Effector memory CD4-positive, alpha-beta T cell (primary cell): ENCODE measurements around the gene RGS9.
A peak's percentile ranks its signal among the peaks of the same experiment; 100 is the strongest.
"Not testable (repeated sequence)": the region's sequence is repeated elsewhere in the genome, so short reads cannot be mapped to it uniquely, and the experiment has no call there.

Experiments used
- DNase-seq, 3 donors: peaks; one replicate each; pipeline ENCODE4 v3.0.0-alpha.2; 2020
- H3K27ac ChIP-seq: 2 replicates; pipeline ENCODE4 v1.7.0; 2013; ENCODE audit warnings: mild to moderate bottlenecking, low read length, moderate library complexity; ENCODE audit not compliant: insufficient read depth, poor library complexity, severe bottlenecking
- H3K27me3 ChIP-seq: replicated peaks from 2 replicates; pipeline ENCODE4 v1.7.0; 2013; ENCODE audit warnings: mild to moderate bottlenecking, low read length; ENCODE audit not compliant: insufficient read depth, control insufficient read depth, poor library complexity, severe bottlenecking
- H3K36me3 ChIP-seq: 2 replicates; pipeline ENCODE4 v1.7.0; 2013; ENCODE audit warnings: mild to moderate bottlenecking, low read length, moderate library complexity; ENCODE audit not compliant: control insufficient read depth, insufficient read depth
- H3K4me1 ChIP-seq: 2 replicates; pipeline ENCODE4 v1.7.0; 2013; ENCODE audit warnings: low read length, mild to moderate bottlenecking; ENCODE audit not compliant: control insufficient read depth, insufficient read depth, poor library complexity, severe bottlenecking
- H3K4me3 ChIP-seq: 2 replicates; pipeline ENCODE4 v1.7.0; 2013; ENCODE audit warnings: low read length, low read depth, mild to moderate bottlenecking; ENCODE audit not compliant: insufficient read depth, poor library complexity, severe bottlenecking
- H3K9me3 ChIP-seq: 2 replicates; pipeline ENCODE4 v1.7.0; 2013; ENCODE audit warnings: mild to moderate bottlenecking, low read length, moderate library complexity; ENCODE audit not compliant: control insufficient read depth

The RGS9 gene

GRCh38 chr17:65180752-65181236 is 43.6 kb downstream of the RGS9 start:
- not testable (repeated sequence) for H3K27ac ChIP-seq, H3K27me3 ChIP-seq

GRCh38 chr17:65181237-65182061 is 44.3 kb downstream of the RGS9 start:
- DNase-seq: no peak
- no peaks in the 10 kb centered on the region for H3K27me3 ChIP-seq
- H3K36me3 ChIP-seq: no peaks in the 10 kb centered on the region
- H3K9me3 ChIP-seq: no peaks in the 10 kb centered on the region
- peaks cover 39% of the 10 kb centered on the region for H3K4me1 ChIP-seq
- H3K27ac ChIP-seq: peak overlapping the region; percentile 34
- no peak overlapping the region for H3K4me3 ChIP-seq

More at GRCh38 chr17:65180752-65181236, 43.6 kb downstream of the RGS9 start:
- H3K9me3 ChIP-seq, H3K36me3 ChIP-seq, DNase-seq, H3K4me3 ChIP-seq: not testable (repeated sequence)
- peaks cover 39% of the 10 kb centered on the region for H3K4me1 ChIP-seq

- DNase-seq: no peak
- Histone ChIP-seq H3K9me3 (no peaks in the 10 kb centered on the region), H3K27me3 (no peaks in the 10 kb centered on the region), H3K27ac (no peak overlapping the region), H3K36me3 (no peaks in the 10 kb centered on the region), H3K4me3 (no peak overlapping the region), H3K4me1 (peaks cover 39% of the 10 kb centered on the region)
These were observed 45.1 kb downstream of the RGS9 start for GRCh38 chr17:65182233-65182632.

GRCh38 chr17:65183736-65184135 is 46.6 kb downstream of the RGS9 start:
- no peak for DNase-seq
- Histone ChIP-seq H3K27ac (no peak overlapping the region), H3K36me3 (no peaks in the 10 kb centered on the region), H3K4me1 (peaks cover 39% of the 10 kb centered on the region), H3K9me3 (no peaks in the 10 kb centered on the region), H3K4me3 (no peak overlapping the region), H3K27me3 (no peaks in the 10 kb centered on the region)

GRCh38 chr17:65184235-65184959 is 47.2 kb downstream of the RGS9 start:
- Histone ChIP-seq H3K9me3 (no peaks in the 10 kb centered on the region), H3K4me1 (peaks cover 34% of the 10 kb centered on the region), H3K27me3 (no peaks in the 10 kb centered on the region), H3K4me3 (no peak overlapping the region), H3K36me3 (no peaks in the 10 kb centered on the region), H3K27ac (no peak overlapping the region)
- no peak for DNase-seq

GRCh38 chr17:65185062-65185461 is 47.9 kb downstream of the RGS9 start:
- no peaks in the 10 kb centered on the region for H3K9me3 ChIP-seq
- H3K4me3 ChIP-seq: no peak overlapping the region
- peaks cover 27% of the 10 kb centered on the region for H3K4me1 ChIP-seq
- no peak overlapping the region for H3K27ac ChIP-seq
- DNase-seq: no peak
- no peaks in the 10 kb centered on the region for H3K36me3 ChIP-seq
- no peaks in the 10 kb centered on the region for H3K27me3 ChIP-seq

GRCh38 chr17:65185668-65186382 is 48.7 kb downstream of the RGS9 start:
- peaks cover 19% of the 10 kb centered on the region for H3K4me1 ChIP-seq
- H3K27ac ChIP-seq: no peak overlapping the region
- H3K27me3 ChIP-seq: no peaks in the 10 kb centered on the region
- H3K4me3 ChIP-seq: no peak overlapping the region
- H3K9me3 ChIP-seq: no peaks in the 10 kb centered on the region
- DNase-seq: no peak
- no peaks in the 10 kb centered on the region for H3K36me3 ChIP-seq

- DNase-seq: no peak
- H3K4me1 ChIP-seq: no peaks in the 10 kb centered on the region
- H3K27ac ChIP-seq: no peak overlapping the region
These were observed 53.4 kb downstream of the RGS9 start for GRCh38 chr17:65190467-65191097.

GRCh38 chr17:65191811-65192740 is 54.9 kb downstream of the RGS9 start:
- no peaks in the 10 kb centered on the region for H3K4me1 ChIP-seq

More at GRCh38 chr17:65190467-65191097, 53.4 kb downstream of the RGS9 start:
- no peaks in the 10 kb centered on the region for H3K27me3 ChIP-seq
- H3K9me3 ChIP-seq: no peaks in the 10 kb centered on the region
- no peak overlapping the region for H3K4me3 ChIP-seq
- no peaks in the 10 kb centered on the region for H3K36me3 ChIP-seq

More at GRCh38 chr17:65191811-65192740, 54.9 kb downstream of the RGS9 start:
- Histone ChIP-seq H3K27me3 (no peaks in the 10 kb centered on the region), H3K27ac (no peak overlapping the region), H3K4me3 (no peak overlapping the region), H3K36me3 (no peaks in the 10 kb centered on the region), H3K9me3 (no peaks in the 10 kb centered on the region)
- no peak for DNase-seq
